Measurements from ENCODE around the gene TLX2.

DNA sequence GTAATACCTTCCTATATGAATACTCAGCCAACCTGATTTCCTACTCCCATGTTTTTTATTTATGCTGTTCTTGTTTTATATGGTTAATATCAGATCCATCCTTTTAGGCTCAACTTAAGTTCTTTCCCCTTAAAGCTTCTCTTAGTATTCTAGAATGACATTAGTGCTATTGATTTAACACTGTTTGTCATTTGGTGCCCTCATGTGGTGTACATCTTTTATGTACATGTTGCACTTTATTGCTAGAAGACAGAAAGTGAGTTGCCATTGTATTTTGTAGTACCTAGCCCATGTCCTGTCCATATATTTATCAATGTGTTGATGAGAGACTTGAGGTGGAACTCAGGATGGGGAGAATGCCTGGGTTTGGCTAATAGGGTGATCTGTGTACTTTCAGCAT, 18.0 kb downstream of the TLX2 start:
- TF ChIP-seq, protein P1, sequence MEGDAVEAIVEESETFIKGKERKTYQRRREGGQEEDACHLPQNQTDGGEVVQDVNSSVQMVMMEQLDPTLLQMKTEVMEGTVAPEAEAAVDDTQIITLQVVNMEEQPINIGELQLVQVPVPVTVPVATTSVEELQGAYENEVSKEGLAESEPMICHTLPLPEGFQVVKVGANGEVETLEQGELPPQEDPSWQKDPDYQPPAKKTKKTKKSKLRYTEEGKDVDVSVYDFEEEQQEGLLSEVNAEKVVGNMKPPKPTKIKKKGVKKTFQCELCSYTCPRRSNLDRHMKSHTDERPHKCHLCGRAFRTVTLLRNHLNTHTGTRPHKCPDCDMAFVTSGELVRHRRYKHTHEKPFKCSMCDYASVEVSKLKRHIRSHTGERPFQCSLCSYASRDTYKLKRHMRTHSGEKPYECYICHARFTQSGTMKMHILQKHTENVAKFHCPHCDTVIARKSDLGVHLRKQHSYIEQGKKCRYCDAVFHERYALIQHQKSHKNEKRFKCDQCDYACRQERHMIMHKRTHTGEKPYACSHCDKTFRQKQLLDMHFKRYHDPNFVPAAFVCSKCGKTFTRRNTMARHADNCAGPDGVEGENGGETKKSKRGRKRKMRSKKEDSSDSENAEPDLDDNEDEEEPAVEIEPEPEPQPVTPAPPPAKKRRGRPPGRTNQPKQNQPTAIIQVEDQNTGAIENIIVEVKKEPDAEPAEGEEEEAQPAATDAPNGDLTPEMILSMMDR (IDR thresholded peaks at IDR 0.05; ENCODE audit: low read depth, low read length): peak; percentile 66
- no peak for TF ChIP-seq EZH2phosphoT487 (IDR thresholded peaks at IDR 0.05; ENCODE audit: low read depth)
